Effector memory CD8-positive, alpha-beta T cell (primary cell): ENCODE results near the gene COA8.

Experiments used
- ATAC-seq: fragments of 150-1000 bp; cut with Tn5 transposase; replicated peaks from 2 replicates; pipeline ENCODE4 v1.10.0; 2021; ENCODE audit warnings: mild to moderate bottlenecking, moderate library complexity
- DNase-seq, 3 experiments: peaks; one replicate each; pipeline ENCODE4 v3.0.0; 2021
- H3K27ac Mint-ChIP-seq, 2 donors: one replicate each; pipeline ENCODE4 v1.8.0; 2022; ENCODE audit warnings: mild to moderate bottlenecking in 2 of 2, mixed read lengths in 2 of 2, moderate library complexity in 2 of 2
- H3K27me3 Mint-ChIP-seq, 2 donors: one replicate each; pipeline ENCODE4 v1.8.0; 2022; ENCODE audit warnings: mixed read lengths in 2 of 2
- H3K36me3 Mint-ChIP-seq: one replicate; pipeline ENCODE4 v1.8.0; 2022; ENCODE audit warnings: mild to moderate bottlenecking, moderate library complexity, mixed read lengths; ENCODE audit not compliant: insufficient read depth
- H3K4me1 Mint-ChIP-seq, 2 donors: one replicate each; pipeline ENCODE4 v1.8.0; 2022; ENCODE audit warnings: low read depth in 2 of 2, mixed read lengths in 2 of 2
- H3K4me3 Mint-ChIP-seq, 2 donors: one replicate each; pipeline ENCODE4 v1.8.0; 2022; ENCODE audit warnings: mild to moderate bottlenecking in 2 of 2, mixed read lengths in 2 of 2, moderate library complexity in 2 of 2
- H3K9me3 Mint-ChIP-seq, 2 donors: one replicate each; pipeline ENCODE4 v1.8.0; 2022; ENCODE audit warnings: mixed read lengths in 2 of 2

COA8 gene

GRCh38 chr14:103545915-103546651 is 16.7 kb upstream of the COA8 start:
- DNase-seq, result no peak
- Mint-ChIP-seq H3K36me3 (peaks cover 4% of the 10 kb centered on the region), H3K4me3 (no peak overlapping the region), H3K9me3 (no peaks in the 10 kb centered on the region), H3K27ac (no peak overlapping the region), H3K27me3 (no peaks in the 10 kb centered on the region), H3K4me1 (peaks cover 3% of the 10 kb centered on the region in 2 donors)
- ATAC-seq, result no peak

- peak; percentile 78 to 81 (median 79) for DNase-seq
- ATAC-seq, result peak; percentile 92
- Mint-ChIP-seq H3K27me3 (no peaks in the 10 kb centered on the region), H3K27ac (no peak overlapping the region), H3K4me3 (no peak overlapping the region), H3K36me3 (peaks cover 6% of the 10 kb centered on the region), H3K4me1 (peaks cover 6 to 8% of the 10 kb centered on the region in 2 donors), H3K9me3 (no peaks in the 10 kb centered on the region)
These were observed 15.9 kb upstream of the COA8 start for GRCh38 chr14:103546652-103547454.

- H3K4me3 Mint-ChIP-seq, result no peak overlapping the region
- H3K36me3 Mint-ChIP-seq, result peaks cover 6% of the 10 kb centered on the region
- ATAC-seq (no peak), DNase-seq (no peak)
- no peak overlapping the region for H3K27ac Mint-ChIP-seq
- no peaks in the 10 kb centered on the region for H3K9me3 Mint-ChIP-seq
- H3K27me3 Mint-ChIP-seq, result no peaks in the 10 kb centered on the region
- peaks cover 6 to 9% of the 10 kb centered on the region in 2 donors for H3K4me1 Mint-ChIP-seq
These were observed 15.3 kb upstream of the COA8 start for GRCh38 chr14:103547455-103547940.

GRCh38 chr14:103547941-103548462 is 14.8 kb upstream of the COA8 start:
- H3K27ac Mint-ChIP-seq, result peak overlapping the region in 1 of 2 donors; percentile 17
- H3K36me3 Mint-ChIP-seq, result peaks cover 6% of the 10 kb centered on the region
- no peaks in the 10 kb centered on the region for H3K27me3 Mint-ChIP-seq
- no peak overlapping the region for H3K4me3 Mint-ChIP-seq
- H3K9me3 Mint-ChIP-seq, result no peaks in the 10 kb centered on the region
- ATAC-seq (no peak), DNase-seq (no peak)
- H3K4me1 Mint-ChIP-seq, result peaks cover 6 to 13% of the 10 kb centered on the region in 2 donors

- Mint-ChIP-seq H3K4me1 (peaks cover 6 to 17% of the 10 kb centered on the region in 2 donors), H3K27me3 (no peaks in the 10 kb centered on the region), H3K27ac (peak overlapping the region in 1 of 2 donors; percentile 17), H3K36me3 (peaks cover 10% of the 10 kb centered on the region), H3K4me3 (no peak overlapping the region), H3K9me3 (no peaks in the 10 kb centered on the region)
- DNase-seq, result no peak
- ATAC-seq, result no peak
These were observed 14.1 kb upstream of the COA8 start for GRCh38 chr14:103548463-103549351.

- no peak for DNase-seq
- ATAC-seq, result no peak
- no peak overlapping the region for H3K4me3 Mint-ChIP-seq
- H3K27ac Mint-ChIP-seq, result no peak overlapping the region
- no peaks in the 10 kb centered on the region for H3K27me3 Mint-ChIP-seq
- peaks cover 6 to 17% of the 10 kb centered on the region in 2 donors for H3K4me1 Mint-ChIP-seq
- H3K36me3 Mint-ChIP-seq, result peaks cover 10% of the 10 kb centered on the region
- H3K9me3 Mint-ChIP-seq, result no peaks in the 10 kb centered on the region
These were observed 13.1 kb upstream of the COA8 start for GRCh38 chr14:103549361-103550311.

GRCh38 chr14:103550451-103551337 is 12.1 kb upstream of the COA8 start:
- DNase-seq, result no peak
- Mint-ChIP-seq H3K4me1 (peaks cover 13 to 27% of the 10 kb centered on the region in 2 donors), H3K36me3 (peaks cover 9% of the 10 kb centered on the region), H3K4me3 (no peak overlapping the region), H3K9me3 (no peaks in the 10 kb centered on the region), H3K27ac (no peak overlapping the region), H3K27me3 (no peaks in the 10 kb centered on the region)
- no peak for ATAC-seq

- ATAC-seq, result no peak
These were observed 11.4 kb upstream of the COA8 start for GRCh38 chr14:103551338-103551762.

GRCh38 chr14:103552011-103552845 is 10.5 kb upstream of the COA8 start:
- Mint-ChIP-seq H3K9me3 (no peaks in the 10 kb centered on the region), H3K4me1 (peaks cover 13 to 31% of the 10 kb centered on the region in 2 donors), H3K4me3 (no peak overlapping the region), H3K27me3 (no peaks in the 10 kb centered on the region), H3K27ac (no peak overlapping the region), H3K36me3 (peaks cover 18% of the 10 kb centered on the region)
- DNase-seq (no peak), ATAC-seq (no peak)

More at GRCh38 chr14:103551338-103551762, 11.4 kb upstream of the COA8 start:
- H3K27ac Mint-ChIP-seq, result no peak overlapping the region
- no peak for DNase-seq
- no peaks in the 10 kb centered on the region for H3K27me3 Mint-ChIP-seq
- H3K4me3 Mint-ChIP-seq, result no peak overlapping the region
- H3K36me3 Mint-ChIP-seq, result peaks cover 12% of the 10 kb centered on the region
- no peaks in the 10 kb centered on the region for H3K9me3 Mint-ChIP-seq
- H3K4me1 Mint-ChIP-seq, result peaks cover 15 to 27% of the 10 kb centered on the region in 2 donors

- peaks cover 13 to 36% of the 10 kb centered on the region in 2 donors for H3K4me1 Mint-ChIP-seq
These were observed 9.9 kb upstream of the COA8 start for GRCh38 chr14:103552846-103553210.

More at GRCh38 chr14:103552846-103553210, 9.9 kb upstream of the COA8 start:
- ATAC-seq (no peak), DNase-seq (no peak)
- Mint-ChIP-seq H3K36me3 (peaks cover 22% of the 10 kb centered on the region), H3K4me3 (no peak overlapping the region), H3K27ac (no peak overlapping the region), H3K9me3 (no peaks in the 10 kb centered on the region), H3K27me3 (no peaks in the 10 kb centered on the region)
